Measurements from ENCODE around the gene C11orf68. TPM values are rescaled to one million over a fixed set of nuclear protein-coding genes. Genes with fewer than 3 reads are reported as not detected.
A peak's percentile ranks its signal among the peaks of the same experiment; 100 is the strongest.
"Not testable (repeated sequence)": the region's sequence is repeated elsewhere in the genome, so short reads cannot be mapped to it uniquely, and the experiment has no call there.

C11orf68 gene
- total and polyA plus RNA-seq, 3 experiments from 2014 or later: 18.7 to 70.3 (median 21.4) TPM

- not testable (repeated sequence) for H3K9me3 ChIP-seq (ENCODE audit: low read length); H3K27me3 Mint-ChIP-seq; H3K9me3 Mint-ChIP-seq; H3K27me3 ChIP-seq (ENCODE audit: insufficient read depth, low read length, poor library complexity, severe bottlenecking); H3K36me3 ChIP-seq (ENCODE audit: insufficient read depth, low read length); H3K36me3 Mint-ChIP-seq
- Mint-ChIP-seq H3K27ac (peak overlapping the region; percentile 85 to 99 (median 92)), H3K4me1 (peaks cover 57 to 63% (median 60%) of the 10 kb centered on the region in 3 donors), H3K4me3 (peak overlapping the region; percentile 78 to 92 (median 89))
- H3K4me3 ChIP-seq (ENCODE audit: low read length): peak overlapping the region; percentile 74
- H3K4me1 ChIP-seq (ENCODE audit: insufficient read depth, low read length): peaks cover 55% of the 10 kb centered on the region
- ChIA-PET POLR2A (interaction anchor here (2.9 to 6.0 kb wide), 3 partner anchors 9 to 33 kb away, joined by 11 to 140 read pairs (median 32); partner anchors contain the start of genes C11orf68, CFL1, FOSL1 and MUS81), CTCF (interaction anchor here (0.7 to 21.9 kb wide), 8 partner anchors 8 to 75 kb away, joined by 3 to 560 read pairs (median 18); partner anchors contain the start of genes C11orf68, CFL1, CTSW and EFEMP2)
- peak overlapping the region; percentile 87 for H3K27ac ChIP-seq (ENCODE audit: low read depth, low read length)
- DNase-seq: peak in 2 of 5 donors; percentile 18 to 44
These were observed 26.7 kb downstream of the C11orf68 start for GRCh38 chr11:65892137-65892540.

GRCh38 chr11:65891219-65892136, 27.4 kb downstream of the C11orf68 start:
- Histone ChIP-seq H3K27me3 (ENCODE audit: insufficient read depth, low read length, poor library complexity, severe bottlenecking) (no peaks in the 10 kb centered on the region), H3K4me3 (ENCODE audit: low read length) (peak overlapping the region; percentile 74), H3K9me3 (ENCODE audit: low read length) (no peaks in the 10 kb centered on the region), H3K36me3 (ENCODE audit: insufficient read depth, low read length) (no peaks in the 10 kb centered on the region), H3K27ac (ENCODE audit: low read depth, low read length) (peak overlapping the region; percentile 87), H3K4me1 (ENCODE audit: insufficient read depth, low read length) (peaks cover 55% of the 10 kb centered on the region)
- DNase-seq: peak in 1 of 5 donors; percentile 15
- peaks cover 0 to 12% (median 0%) of the 10 kb centered on the region in 3 donors for H3K36me3 Mint-ChIP-seq
- H3K4me1 Mint-ChIP-seq: peaks cover 62 to 70% (median 67%) of the 10 kb centered on the region in 3 donors
- peak overlapping the region; percentile 85 to 99 (median 92) for H3K27ac Mint-ChIP-seq
- H3K9me3 Mint-ChIP-seq: no peaks in the 10 kb centered on the region
- ChIA-PET CTCF (interaction anchor here (0.7 to 21.9 kb wide), 25 partner anchors 8 to 709 kb away, joined by 3 to 560 read pairs (median 5); partner anchors contain the start of genes AP5B1, C11orf68, CAPN1 and CFL1), POLR2A (interaction anchor here (0.8 to 6.0 kb wide), 19 partner anchors 9 to 377 kb away, joined by 3 to 140 read pairs (median 4); partner anchors contain the start of genes BANF1, C11orf68, CFL1 and CTSW)
- peak overlapping the region; percentile 78 to 92 (median 89) for H3K4me3 Mint-ChIP-seq
- no peaks in the 10 kb centered on the region for H3K27me3 Mint-ChIP-seq

GRCh38 chr11:65890324-65891218, 28.3 kb downstream of the C11orf68 start, which contains the start of gene CCDC85B:
Gene CCDC85B (plus strand): TSS chr11:65890673. CDS start chr11:65890784, 111 bp downstream.
- Histone ChIP-seq H3K4me1 (ENCODE audit: insufficient read depth, low read length) (peaks cover 55% of the 10 kb centered on the region), H3K9me3 (ENCODE audit: low read length) (no peaks in the 10 kb centered on the region), H3K27ac (ENCODE audit: low read depth, low read length) (peak within 1 kb of the TSS; percentile 87), H3K27me3 (ENCODE audit: insufficient read depth, low read length, poor library complexity, severe bottlenecking) (no peaks in the 10 kb centered on the region), H3K36me3 (ENCODE audit: insufficient read depth, low read length) (no peaks in the 10 kb centered on the region), H3K4me3 (ENCODE audit: low read length) (peak within 1 kb of the TSS; percentile 94)
- Mint-ChIP-seq H3K4me3 (peak within 1 kb of the TSS; percentile 83 to 97 (median 92)), H3K27me3 (no peaks in the 10 kb centered on the region), H3K36me3 (peaks cover 0 to 17% (median 0%) of the 10 kb centered on the region in 3 donors), H3K4me1 (peaks cover 61 to 72% (median 69%) of the 10 kb centered on the region in 3 donors), H3K9me3 (no peaks in the 10 kb centered on the region), H3K27ac (peak within 1 kb of the TSS; percentile 85 to 100 (median 96))
- DNase-seq: peak; percentile 97 to 99 (median 98)
- ChIA-PET CTCF (interaction anchor here (0.5 to 21.9 kb wide), 34 partner anchors 9 to 1686 kb away, joined by 3 to 560 read pairs (median 4); partner anchors contain the start of genes AP5B1, C11orf68, CAPN1 and CFL1), POLR2A (interaction anchor here (0.6 to 6.0 kb wide), 26 partner anchors 8 to 377 kb away, joined by 3 to 140 read pairs (median 4); partner anchors contain the start of genes BANF1, C11orf68, CFL1 and CTSW)

GRCh38 chr11:65888163-65888814, 30.6 kb downstream of the C11orf68 start, which contains the start of gene FIBP:
Gene FIBP (minus strand): TSS chr11:65888471. CDS start chr11:65888418, 53 bp downstream.
- Mint-ChIP-seq H3K27ac (peak within 1 kb of the TSS; percentile 84 to 100 (median 96)), H3K4me3 (peak within 1 kb of the TSS; percentile 83 to 97 (median 92)), H3K9me3 (no peaks in the 10 kb centered on the region), H3K36me3 (peaks cover 0 to 38% (median 0%) of the 10 kb centered on the region in 3 donors), H3K27me3 (no peaks in the 10 kb centered on the region), H3K4me1 (peaks cover 54 to 71% (median 69%) of the 10 kb centered on the region in 3 donors)
- Histone ChIP-seq H3K36me3 (ENCODE audit: insufficient read depth, low read length) (peaks cover 9% of the 10 kb centered on the region), H3K4me1 (ENCODE audit: insufficient read depth, low read length) (peaks cover 48% of the 10 kb centered on the region), H3K27ac (ENCODE audit: low read depth, low read length) (peak within 1 kb of the TSS; percentile 87), H3K27me3 (ENCODE audit: insufficient read depth, low read length, poor library complexity, severe bottlenecking) (no peaks in the 10 kb centered on the region), H3K4me3 (ENCODE audit: low read length) (peak within 1 kb of the TSS; percentile 94), H3K9me3 (ENCODE audit: low read length) (no peaks in the 10 kb centered on the region)
- ChIA-PET CTCF (interaction anchor here (0.6 to 21.9 kb wide), 34 partner anchors 11 to 329 kb away, joined by 3 to 560 read pairs (median 4); partner anchors contain the start of genes AP5B1, BANF1, C11orf68 and CFL1), POLR2A (interaction anchor here (0.5 to 6.0 kb wide), 22 partner anchors 11 to 273 kb away, joined by 3 to 140 read pairs (median 4); partner anchors contain the start of genes BANF1, C11orf68, CFL1 and KAT5)
- DNase-seq: peak; percentile 89 to 98 (median 95)

GRCh38 chr11:65887723-65888162, 31.1 kb downstream of the C11orf68 start:
- peak overlapping the region; percentile 87 for H3K27ac ChIP-seq (ENCODE audit: low read depth, low read length)
- no peaks in the 10 kb centered on the region for H3K27me3 ChIP-seq (ENCODE audit: insufficient read depth, low read length, poor library complexity, severe bottlenecking)
- H3K27me3 Mint-ChIP-seq: no peaks in the 10 kb centered on the region
- no peaks in the 10 kb centered on the region for H3K9me3 ChIP-seq (ENCODE audit: low read length)
- ChIA-PET POLR2A (interaction anchor here (0.5 to 6.0 kb wide), 20 partner anchors 13 to 273 kb away, joined by 3 to 140 read pairs (median 4); partner anchors contain the start of genes BANF1, C11orf68, CFL1 and KAT5), CTCF (interaction anchor here (0.6 to 21.9 kb wide), 30 partner anchors 12 to 329 kb away, joined by 3 to 560 read pairs (median 6); partner anchors contain the start of genes AP5B1, BANF1, C11orf68 and CFL1)
- H3K36me3 ChIP-seq (ENCODE audit: insufficient read depth, low read length): peaks cover 11% of the 10 kb centered on the region
- H3K4me3 ChIP-seq (ENCODE audit: low read length): peak overlapping the region; percentile 94
- peak overlapping the region; percentile 84 to 100 (median 96) for H3K27ac Mint-ChIP-seq
- H3K9me3 Mint-ChIP-seq: no peaks in the 10 kb centered on the region
- no peak for DNase-seq
- peaks cover 48 to 65% (median 64%) of the 10 kb centered on the region in 3 donors for H3K4me1 Mint-ChIP-seq
- peaks cover 0 to 43% (median 0%) of the 10 kb centered on the region in 3 donors for H3K36me3 Mint-ChIP-seq
- peak overlapping the region; percentile 83 to 97 (median 92) for H3K4me3 Mint-ChIP-seq
- H3K4me1 ChIP-seq (ENCODE audit: insufficient read depth, low read length): peaks cover 43% of the 10 kb centered on the region

DNA sequence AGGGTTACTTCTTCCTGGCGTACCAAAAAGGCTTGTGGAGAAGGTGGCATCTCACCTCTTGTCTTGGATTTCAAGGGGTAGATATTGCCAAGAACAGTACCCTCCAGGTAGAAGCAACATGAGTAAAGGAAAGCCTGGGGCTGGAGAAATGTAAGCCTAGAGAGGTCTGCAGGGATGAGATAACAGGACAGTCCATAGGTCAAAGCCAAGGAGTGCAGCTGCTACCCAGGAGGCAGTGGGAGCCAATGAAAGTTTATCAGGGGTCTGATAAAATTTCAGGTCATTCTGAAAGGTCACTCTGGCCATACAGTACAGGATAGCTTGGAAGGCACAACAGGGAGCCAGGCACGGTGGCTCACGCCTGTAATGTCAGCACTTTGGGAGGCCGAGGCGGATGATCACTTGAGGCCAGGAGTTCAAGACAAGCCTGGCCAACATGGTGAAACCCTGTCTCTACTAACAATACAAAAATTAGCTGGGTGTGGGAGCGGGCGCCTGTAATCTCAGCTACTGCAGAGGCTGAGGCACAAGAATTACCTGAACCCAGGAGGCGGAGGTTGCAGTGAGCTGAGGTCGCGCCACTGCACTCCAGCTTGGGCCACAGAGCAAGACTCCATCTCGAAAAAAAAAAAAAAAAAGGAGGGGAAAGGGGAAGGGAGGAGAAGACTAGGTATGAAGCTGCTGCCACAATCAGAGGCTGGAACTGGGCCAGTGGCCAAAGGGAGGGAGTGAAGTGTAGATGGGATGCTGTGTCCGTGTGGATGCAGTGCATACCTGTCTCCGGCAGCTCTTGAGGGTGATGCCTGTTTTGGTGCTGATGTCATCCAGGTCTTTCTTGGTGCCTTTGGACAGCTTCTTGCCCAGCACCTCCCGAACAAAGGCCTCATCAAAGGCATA, 31.8 kb downstream of the C11orf68 start:
- Histone ChIP-seq H3K27me3 (ENCODE audit: insufficient read depth, low read length, poor library complexity, severe bottlenecking) (no peaks in the 10 kb centered on the region), H3K4me3 (ENCODE audit: low read length) (peak overlapping the region; percentile 94), H3K4me1 (ENCODE audit: insufficient read depth, low read length) (peaks cover 36% of the 10 kb centered on the region), H3K36me3 (ENCODE audit: insufficient read depth, low read length) (peaks cover 17% of the 10 kb centered on the region), H3K9me3 (ENCODE audit: low read length) (no peaks in the 10 kb centered on the region), H3K27ac (ENCODE audit: low read depth, low read length) (peak overlapping the region; percentile 87)
- POLR2A ChIA-PET: interaction anchor here (0.6 to 4.5 kb wide), 5 partner anchors 13 to 45 kb away, joined by 3 to 30 read pairs (median 5); partner anchors contain the start of genes C11orf68 and MUS81
- DNase-seq: no peak
- no peaks in the 10 kb centered on the region for H3K27me3 Mint-ChIP-seq
- peak overlapping the region; percentile 84 to 99 (median 94) for H3K27ac Mint-ChIP-seq
- H3K4me1 Mint-ChIP-seq: peaks cover 43 to 60% (median 59%) of the 10 kb centered on the region in 3 donors
- peaks cover 0 to 49% (median 0%) of the 10 kb centered on the region in 3 donors for H3K36me3 Mint-ChIP-seq
- no peaks in the 10 kb centered on the region for H3K9me3 Mint-ChIP-seq
- H3K4me3 Mint-ChIP-seq: peak overlapping the region; percentile 83 to 97 (median 92)
- CTCF ChIA-PET: interaction anchor here (1.0 to 21.9 kb wide), 10 partner anchors 13 to 175 kb away, joined by 3 to 560 read pairs (median 14); partner anchors contain the start of genes C11orf68, CFL1, CTSW and EFEMP2
